ENCODE results near the gene ZC3H10. TPM values are rescaled to one million over a fixed set of nuclear protein-coding genes. Genes with fewer than 3 reads are reported as not detected.
"Not testable (repeated sequence)": the region's sequence is repeated elsewhere in the genome, so short reads cannot be mapped to it uniquely, and the experiment has no call there.

ZC3H10 gene
- total RNA-seq, 1 experiment from 2014 or later: 5.6 TPM

- no peak for TF ChIP-seq EZH2 (IDR thresholded peaks at IDR 0.05; ENCODE audit: low read length, unreplicated experiment)
- TF ChIP-seq CTCF (conservative IDR thresholded peaks at IDR 0.05; ENCODE audit: low read depth, low read length): no peak
- TF ChIP-seq EZH2phosphoT487 (IDR thresholded peaks at IDR 0.05; ENCODE audit: borderline replicate concordance, low read length): no peak
- ATAC-seq (no peak), DNase-seq (no peak)
- peaks cover 7% of the 10 kb centered on the region for H4K20me1 ChIP-seq (ENCODE audit: low read length)
- H3K9ac ChIP-seq (ENCODE audit: low read length): no peak overlapping the region
- intact Hi-C loops (cut with micrococcal nuclease): no loop called here
- H3K4me2 ChIP-seq (ENCODE audit: low read length): peak overlapping the region; percentile 99; the same call in 1 of the 2 replicates
- H3F3A ChIP-seq (ENCODE audit: low read length, unreplicated experiment): peaks cover 3% of the 10 kb centered on the region
- H3K9me2 ChIP-seq (replicated peaks; ENCODE audit: low read length): no peaks in the 10 kb centered on the region
- ChIA-PET CTCF (no interaction called here), POLR2A (ENCODE audit: unreplicated experiment) (no interaction called here)
- H3K27ac ChIP-seq (ENCODE audit: low read length): no peak overlapping the region
- H3K36me3 ChIP-seq (ENCODE audit: low read depth, low read length): peaks cover 2% of the 10 kb centered on the region; the same call in 1 of the 2 replicates
- no peak overlapping the region for H3K4me3 ChIP-seq (ENCODE audit: low read length)
- no peaks in the 10 kb centered on the region for H3K27me3 ChIP-seq (ENCODE audit: low read length)
- H2AFZ ChIP-seq (ENCODE audit: low read length): no peak overlapping the region
- H3K4me1 ChIP-seq (ENCODE audit: insufficient read depth, low read length): peaks cover 26% of the 10 kb centered on the region
- BruUV-seq (replicated peaks): no TSS peak
- peaks cover 24% of the 10 kb centered on the region for H3K79me2 ChIP-seq (ENCODE audit: low read length)
- H3K9me3 ChIP-seq (ENCODE audit: low read length): no peaks in the 10 kb centered on the region
Observed at GRCh38 chr12:56154246-56154771, 36.2 kb downstream of the ZC3H10 start.

GRCh38 chr12:56154818-56155217 is 36.8 kb downstream of the ZC3H10 start:
- intact Hi-C loops (cut with micrococcal nuclease): loop anchor here (5.0 kb wide), 1 partner anchor 38 kb away; the partner anchor contains the start of genes RPL41 and ZC3H10
- Histone ChIP-seq H3K4me1 (ENCODE audit: insufficient read depth, low read length) (peaks cover 31% of the 10 kb centered on the region), H3F3A (ENCODE audit: low read length, unreplicated experiment) (peaks cover 3% of the 10 kb centered on the region), H3K27me3 (ENCODE audit: low read length) (no peaks in the 10 kb centered on the region), H3K9me3 (ENCODE audit: low read length) (no peaks in the 10 kb centered on the region), H3K9me2 (replicated peaks; ENCODE audit: low read length) (no peaks in the 10 kb centered on the region), H3K9ac (ENCODE audit: low read length) (no peak overlapping the region), H3K79me2 (ENCODE audit: low read length) (peaks cover 29% of the 10 kb centered on the region), H4K20me1 (ENCODE audit: low read length) (peaks cover 12% of the 10 kb centered on the region), H3K4me3 (ENCODE audit: low read length) (no peak overlapping the region), H3K4me2 (ENCODE audit: low read length) (no peak overlapping the region), H3K36me3 (ENCODE audit: low read depth, low read length) (peaks cover 8% of the 10 kb centered on the region), H3K27ac (ENCODE audit: low read length) (no peak overlapping the region), H2AFZ (ENCODE audit: low read length) (no peak overlapping the region)
- ChIA-PET CTCF (no interaction called here), POLR2A (ENCODE audit: unreplicated experiment) (no interaction called here)
- TF ChIP-seq CTCF (conservative IDR thresholded peaks at IDR 0.05; ENCODE audit: low read depth, low read length) (no peak), EZH2phosphoT487 (IDR thresholded peaks at IDR 0.05; ENCODE audit: borderline replicate concordance, low read length) (no peak), EZH2 (IDR thresholded peaks at IDR 0.05; ENCODE audit: low read length, unreplicated experiment) (no peak)
- no peak for ATAC-seq
- no TSS peak for BruUV-seq (replicated peaks)
- no peak for DNase-seq

GRCh38 chr12:56155256-56155845 is 37.3 kb downstream of the ZC3H10 start:
- intact Hi-C loops (cut with micrococcal nuclease): loop anchor here (5.0 kb wide), 1 partner anchor 38 kb away; the partner anchor contains the start of genes RPL41 and ZC3H10
- Histone ChIP-seq H3F3A (ENCODE audit: low read length, unreplicated experiment) (peaks cover 3% of the 10 kb centered on the region), H3K27me3 (ENCODE audit: low read length) (no peaks in the 10 kb centered on the region), H3K79me2 (ENCODE audit: low read length) (peaks cover 34% of the 10 kb centered on the region), H2AFZ (ENCODE audit: low read length) (no peak overlapping the region), H3K9ac (ENCODE audit: low read length) (no peak overlapping the region), H3K4me3 (ENCODE audit: low read length) (no peak overlapping the region), H3K36me3 (ENCODE audit: low read depth, low read length) (peaks cover 13% of the 10 kb centered on the region), H3K4me1 (ENCODE audit: insufficient read depth, low read length) (peaks cover 37% of the 10 kb centered on the region), H3K9me2 (replicated peaks; ENCODE audit: low read length) (no peaks in the 10 kb centered on the region), H4K20me1 (ENCODE audit: low read length) (peaks cover 18% of the 10 kb centered on the region), H3K27ac (ENCODE audit: low read length) (no peak overlapping the region), H3K9me3 (ENCODE audit: low read length) (no peaks in the 10 kb centered on the region), H3K4me2 (ENCODE audit: low read length) (no peak overlapping the region)
- TF ChIP-seq CTCF (conservative IDR thresholded peaks at IDR 0.05; ENCODE audit: low read depth, low read length) (no peak), EZH2 (IDR thresholded peaks at IDR 0.05; ENCODE audit: low read length, unreplicated experiment) (no peak), EZH2phosphoT487 (IDR thresholded peaks at IDR 0.05; ENCODE audit: borderline replicate concordance, low read length) (no peak)
- ChIA-PET CTCF (no interaction called here), POLR2A (ENCODE audit: unreplicated experiment) (no interaction called here)
- ATAC-seq (no peak), DNase-seq (no peak)
- BruUV-seq (replicated peaks): no TSS peak

GRCh38 chr12:56156464-56157200 is 38.6 kb downstream of the ZC3H10 start:
- DNase-seq; POLR2A ChIA-PET (ENCODE audit: unreplicated experiment): not testable (repeated sequence)
- CTCF ChIA-PET: interaction anchor here (0.7 kb wide), 1 partner anchor 28 kb away, joined by 3 read pairs; the partner anchor contains the start of gene ESYT1

More at GRCh38 chr12:56156464-56157200, 38.6 kb downstream of the ZC3H10 start:
- not testable (repeated sequence) for H3K9me3 ChIP-seq (ENCODE audit: low read length); BruUV-seq (replicated peaks); H3K27me3 ChIP-seq (ENCODE audit: low read length); H3K9me2 ChIP-seq (replicated peaks; ENCODE audit: low read length); ATAC-seq; H3F3A ChIP-seq (ENCODE audit: low read length, unreplicated experiment)
- Histone ChIP-seq H3K4me1 (ENCODE audit: insufficient read depth, low read length) (peaks cover 36% of the 10 kb centered on the region), H4K20me1 (ENCODE audit: low read length) (peaks cover 30% of the 10 kb centered on the region), H3K36me3 (ENCODE audit: low read depth, low read length) (peaks cover 26% of the 10 kb centered on the region), H3K9ac (ENCODE audit: low read length) (peak overlapping the region; percentile 65), H3K4me2 (ENCODE audit: low read length) (peak overlapping the region; percentile 87), H2AFZ (ENCODE audit: low read length) (peak overlapping the region; percentile 80; the same call in 1 of the 2 replicates), H3K79me2 (ENCODE audit: low read length) (peaks cover 47% of the 10 kb centered on the region), H3K27ac (ENCODE audit: low read length) (peak overlapping the region; percentile 73), H3K4me3 (ENCODE audit: low read length) (peak overlapping the region; percentile 69; the same call in 1 of the 2 replicates)
- intact Hi-C loops (cut with micrococcal nuclease): loop anchor here (5.0 kb wide), 1 partner anchor 39 kb away; the partner anchor contains the start of genes RPL41 and ZC3H10
